Measurements from ENCODE around the gene DPH2. TPM values are rescaled to one million over a fixed set of nuclear protein-coding genes. Genes with fewer than 3 reads are reported as not detected.

DPH2 gene
- total RNA-seq, 4 donors from 2014 or later, result 10.4 to 16.8 (median 12.3) TPM

- TF ChIP-seq, protein P1, sequence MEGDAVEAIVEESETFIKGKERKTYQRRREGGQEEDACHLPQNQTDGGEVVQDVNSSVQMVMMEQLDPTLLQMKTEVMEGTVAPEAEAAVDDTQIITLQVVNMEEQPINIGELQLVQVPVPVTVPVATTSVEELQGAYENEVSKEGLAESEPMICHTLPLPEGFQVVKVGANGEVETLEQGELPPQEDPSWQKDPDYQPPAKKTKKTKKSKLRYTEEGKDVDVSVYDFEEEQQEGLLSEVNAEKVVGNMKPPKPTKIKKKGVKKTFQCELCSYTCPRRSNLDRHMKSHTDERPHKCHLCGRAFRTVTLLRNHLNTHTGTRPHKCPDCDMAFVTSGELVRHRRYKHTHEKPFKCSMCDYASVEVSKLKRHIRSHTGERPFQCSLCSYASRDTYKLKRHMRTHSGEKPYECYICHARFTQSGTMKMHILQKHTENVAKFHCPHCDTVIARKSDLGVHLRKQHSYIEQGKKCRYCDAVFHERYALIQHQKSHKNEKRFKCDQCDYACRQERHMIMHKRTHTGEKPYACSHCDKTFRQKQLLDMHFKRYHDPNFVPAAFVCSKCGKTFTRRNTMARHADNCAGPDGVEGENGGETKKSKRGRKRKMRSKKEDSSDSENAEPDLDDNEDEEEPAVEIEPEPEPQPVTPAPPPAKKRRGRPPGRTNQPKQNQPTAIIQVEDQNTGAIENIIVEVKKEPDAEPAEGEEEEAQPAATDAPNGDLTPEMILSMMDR (IDR thresholded peaks at IDR 0.05; ENCODE audit: low read depth), result no peak
Measured at GRCh38 chr1:43962324-43962723, 7.5 kb upstream of the DPH2 start.

DNA sequence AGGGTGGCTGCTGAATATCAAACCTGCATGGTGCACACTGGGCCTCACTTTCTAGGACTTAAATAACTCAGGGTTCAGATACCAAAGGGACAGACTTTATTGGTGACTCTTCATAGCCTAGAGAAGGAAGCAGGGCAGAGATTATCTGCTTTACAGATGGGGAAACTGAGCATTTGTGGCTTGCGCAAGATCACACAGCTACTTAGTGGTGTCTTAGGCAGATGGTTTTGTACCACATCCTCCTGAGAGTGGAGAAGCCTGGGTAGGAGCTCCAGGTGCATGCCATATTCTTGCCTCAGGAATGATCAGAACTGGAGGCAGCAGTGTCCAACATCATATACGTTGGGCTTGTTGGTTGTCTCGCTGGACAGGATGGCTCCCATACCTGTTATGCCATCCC is 6.8 kb upstream of the DPH2 start:
- TF ChIP-seq, protein P1 (IDR thresholded peaks at IDR 0.05; ENCODE audit: low read depth), result no peak

- TF ChIP-seq, protein P1 (IDR thresholded peaks at IDR 0.05; ENCODE audit: low read depth), result no peak
Measured at GRCh38 chr1:43963890-43964289, 5.9 kb upstream of the DPH2 start.

DNA sequence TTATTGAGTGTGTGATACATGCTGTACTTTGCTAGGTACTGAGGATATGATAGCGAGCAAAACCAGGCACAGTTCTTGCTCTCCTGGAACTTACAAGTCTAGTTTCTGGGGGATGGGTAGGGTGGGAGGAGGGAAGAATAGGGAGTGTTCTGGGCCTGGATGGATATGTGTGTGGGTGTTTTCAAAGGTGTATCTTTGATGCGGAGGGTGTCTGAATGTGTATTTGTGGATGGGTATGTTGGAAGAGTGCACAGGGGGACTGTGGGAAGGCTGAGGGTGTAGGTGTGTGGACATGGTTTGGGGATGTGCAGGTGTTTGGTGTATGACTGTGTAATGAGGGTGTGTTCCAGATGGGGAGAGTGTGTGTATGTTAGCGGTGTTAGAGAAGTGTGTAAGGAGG is 4.5 kb upstream of the DPH2 start:
- TF ChIP-seq, protein P1 (IDR thresholded peaks at IDR 0.05; ENCODE audit: low read depth), result no peak

DNA sequence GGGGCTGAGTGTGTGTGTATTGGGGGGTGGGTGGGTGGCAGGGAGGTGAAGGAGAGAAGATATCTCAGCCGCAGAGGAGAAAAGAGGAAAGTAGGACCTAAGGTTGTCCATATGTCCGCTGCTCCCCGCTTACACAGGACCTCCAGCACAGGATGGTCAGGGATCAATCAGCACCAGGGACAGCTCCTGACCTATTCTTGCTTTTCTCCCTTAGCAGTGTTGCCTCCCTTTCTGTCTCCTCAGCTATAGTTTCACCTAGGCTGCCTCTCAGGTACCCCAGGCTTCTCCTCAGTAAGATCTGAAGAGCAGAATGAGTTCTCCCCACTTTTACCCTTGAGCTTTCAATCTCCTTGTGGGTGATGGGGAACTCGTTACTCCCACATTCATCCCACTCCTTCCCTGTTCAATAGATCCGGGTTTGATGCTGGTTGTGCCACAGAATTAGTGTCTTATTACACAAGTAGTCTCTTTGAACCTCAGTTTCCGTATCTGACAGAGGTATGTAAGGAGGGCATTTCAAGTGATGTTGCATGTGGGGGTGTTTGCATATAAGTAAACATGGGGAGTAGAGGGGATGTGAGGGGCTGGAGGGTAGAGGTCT is 1.4 kb upstream of the DPH2 start:
- TF ChIP-seq, protein P1 (IDR thresholded peaks at IDR 0.05; ENCODE audit: low read depth), result no peak

DNA sequence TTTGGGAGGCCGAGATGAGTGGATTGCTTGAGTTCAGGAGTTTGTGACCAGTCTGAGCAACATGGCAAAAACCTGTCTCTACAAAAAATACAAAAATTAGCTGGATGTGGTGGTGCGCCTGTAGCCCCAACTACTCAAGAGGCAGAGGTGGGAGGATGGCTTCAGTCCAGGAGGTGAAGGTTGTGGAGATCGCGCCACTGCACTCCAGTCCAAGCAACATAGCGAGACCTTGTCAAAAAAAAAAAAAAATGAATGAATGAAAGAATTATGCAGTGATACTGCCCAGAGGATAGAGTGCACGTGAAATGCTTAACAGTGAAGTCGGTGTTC is 429 bp upstream of the DPH2 start:
- TF ChIP-seq, protein P1 (IDR thresholded peaks at IDR 0.05; ENCODE audit: low read depth), result no peak

- TF ChIP-seq, protein P1 (IDR thresholded peaks at IDR 0.05; ENCODE audit: low read depth), result no peak
Measured at GRCh38 chr1:43970502-43970901, 692 bp downstream of the DPH2 start.

All from subcutaneous adipose tissue (tissue), 4 donors.